GM21619 (cell line): ENCODE results near the gene SCRN2.

Experiments used
- ATAC-seq: cut with Tn5 transposase; IDR thresholded peaks from one replicate; pipeline ENCODE4 v1.9.1; 2021; ENCODE audit not compliant: unreplicated experiment

The SCRN2 gene

DNA sequence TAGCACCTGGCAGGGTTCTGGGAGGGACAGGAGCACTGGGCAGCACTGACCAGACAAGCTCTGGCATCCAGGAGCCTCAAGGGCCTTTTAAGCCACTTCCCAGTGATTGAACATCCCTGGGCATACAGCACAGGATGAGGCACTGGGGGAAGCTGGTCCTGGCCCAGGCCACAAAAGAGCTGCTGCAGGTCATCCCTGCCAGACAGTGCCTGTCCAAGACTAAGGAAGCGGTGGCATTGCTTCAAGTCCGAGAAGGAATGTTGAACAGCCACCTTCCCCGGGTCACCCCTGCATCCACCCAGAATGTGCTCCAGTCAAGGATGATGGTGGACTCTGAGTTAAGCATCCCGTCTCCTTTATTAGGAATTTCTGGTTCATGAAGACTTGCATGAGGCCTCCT, 18.3 kb downstream of the SCRN2 start:
- no peak for ATAC-seq

DNA sequence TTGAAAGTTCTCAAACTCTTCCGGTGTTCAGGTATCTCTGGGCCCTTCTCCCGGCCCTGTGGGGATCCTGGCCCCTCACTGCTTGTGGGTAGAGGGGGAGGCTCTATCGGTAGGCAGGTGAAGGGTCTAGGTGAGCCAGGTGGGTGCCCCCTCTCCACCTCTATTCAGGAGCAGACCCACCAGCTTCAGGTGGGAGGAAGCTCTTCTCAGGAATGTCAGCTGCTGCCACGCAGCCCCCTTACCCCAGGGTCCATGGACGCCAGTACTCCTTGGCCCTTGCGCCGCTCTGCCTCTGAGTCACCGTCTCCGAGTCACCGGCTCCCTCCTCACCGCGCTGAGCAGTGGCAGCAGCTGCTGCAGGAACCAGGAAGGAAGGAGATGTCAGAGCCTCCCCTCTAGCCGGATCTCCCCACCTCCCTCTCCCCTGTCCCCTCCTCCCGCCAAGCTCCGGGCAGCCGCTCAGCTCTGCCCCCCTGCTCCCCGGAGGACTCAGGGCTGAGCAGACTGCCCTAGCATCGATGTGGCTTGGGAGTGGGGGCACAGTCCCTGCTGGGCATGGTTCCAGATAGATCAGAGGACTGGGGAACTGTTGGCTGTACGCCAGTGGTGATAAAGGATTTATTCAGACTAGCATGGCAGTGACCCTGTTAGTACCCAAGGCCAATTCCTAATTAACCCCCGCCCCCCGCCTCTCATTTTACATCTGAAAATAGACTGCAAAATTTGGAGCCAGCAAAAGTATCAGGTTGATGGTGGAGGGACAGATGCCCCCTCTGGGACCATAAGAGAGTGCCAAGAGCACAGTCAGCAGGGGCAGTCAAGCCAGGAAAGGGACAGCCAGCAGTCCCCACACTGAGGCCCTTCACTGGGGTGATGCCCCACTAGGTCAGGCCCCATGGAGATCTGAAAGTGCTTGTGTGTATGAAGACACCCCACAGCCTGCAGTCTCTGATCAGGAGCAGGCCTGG, 19.4 kb downstream of the SCRN2 start, which contains the start of gene OSBPL7:
Gene OSBPL7 (minus strand): TSS at position 371 of the 968 bp plus-strand sequence. CDS start 1,516 bp downstream, outside the sequence.
- ATAC-seq: peak; percentile 86

DNA sequence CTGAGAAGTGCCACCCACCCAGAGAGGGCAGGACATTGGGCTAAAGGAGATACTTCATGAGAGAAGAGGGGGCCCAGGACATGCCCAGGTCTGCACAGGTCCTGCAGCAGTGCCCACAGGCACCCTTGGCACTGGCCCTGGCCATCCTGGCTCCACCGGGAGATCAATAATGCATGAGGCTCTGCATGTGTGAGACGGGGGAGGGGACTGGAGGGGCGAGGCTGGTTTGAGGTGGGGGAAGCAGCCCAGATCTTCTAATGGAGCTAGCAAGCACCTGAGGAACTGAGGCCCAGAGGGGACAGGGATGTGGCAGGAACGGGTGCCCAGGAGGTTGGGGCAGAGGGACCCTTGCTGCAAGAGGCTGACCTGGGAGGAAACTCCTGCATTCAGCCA, 20.0 kb downstream of the SCRN2 start:
- no peak for ATAC-seq

DNA sequence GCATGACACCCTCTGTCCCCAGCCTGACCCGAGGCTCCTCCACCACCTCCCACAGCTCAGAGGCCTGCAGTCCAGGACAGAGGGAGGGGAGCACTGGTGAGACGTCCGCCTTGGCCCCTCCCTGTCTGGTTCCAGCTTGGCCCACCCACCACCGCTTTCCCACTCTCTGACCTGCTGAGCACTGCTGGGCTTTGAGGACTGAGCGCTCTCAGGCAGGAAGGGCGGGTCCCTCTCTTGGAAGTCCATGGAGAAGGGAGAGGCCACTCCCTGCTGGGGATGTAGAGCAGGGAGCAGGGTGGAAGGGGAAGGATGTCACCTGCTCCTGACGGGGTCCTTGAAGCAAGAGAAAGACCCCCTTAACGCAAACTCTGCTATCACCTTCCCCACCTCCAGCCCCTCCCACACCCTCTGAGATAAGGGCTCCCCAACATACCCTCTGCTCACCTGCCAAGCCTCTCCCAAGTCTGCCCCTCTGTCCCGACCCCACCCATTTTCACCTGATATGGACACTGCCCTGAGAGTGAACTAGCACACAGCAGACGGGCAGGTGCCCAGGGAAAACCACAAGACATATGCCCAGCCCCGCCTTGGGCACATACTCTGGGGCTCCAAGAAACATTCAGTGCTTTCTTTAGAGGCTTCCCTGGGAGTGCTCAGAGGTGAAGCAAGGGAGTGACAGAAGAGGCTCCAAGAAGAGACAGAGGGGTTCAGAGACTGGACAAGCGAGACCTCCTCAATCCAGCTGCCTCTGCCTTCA, 20.9 kb downstream of the SCRN2 start:
- ATAC-seq: no peak

DNA sequence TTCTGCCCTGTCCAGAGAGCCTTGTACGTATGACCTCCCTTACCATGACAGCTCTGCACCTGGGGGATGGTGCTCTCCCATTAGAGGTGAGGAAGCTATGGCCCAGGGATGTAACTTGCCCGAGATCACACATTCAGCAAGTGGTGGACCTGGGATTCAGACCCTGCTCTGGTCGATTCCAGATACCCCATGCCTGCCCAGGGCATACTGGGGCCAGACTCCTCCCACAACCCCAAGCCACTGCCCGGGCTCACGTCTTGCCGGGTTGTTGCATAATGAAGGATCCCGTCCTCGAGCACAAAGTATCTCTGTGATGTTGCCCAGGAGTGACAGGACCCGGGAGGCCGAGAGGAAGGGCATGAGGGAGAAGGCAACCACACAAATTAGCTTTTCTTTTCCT, 21.6 kb downstream of the SCRN2 start:
- no peak for ATAC-seq

DNA sequence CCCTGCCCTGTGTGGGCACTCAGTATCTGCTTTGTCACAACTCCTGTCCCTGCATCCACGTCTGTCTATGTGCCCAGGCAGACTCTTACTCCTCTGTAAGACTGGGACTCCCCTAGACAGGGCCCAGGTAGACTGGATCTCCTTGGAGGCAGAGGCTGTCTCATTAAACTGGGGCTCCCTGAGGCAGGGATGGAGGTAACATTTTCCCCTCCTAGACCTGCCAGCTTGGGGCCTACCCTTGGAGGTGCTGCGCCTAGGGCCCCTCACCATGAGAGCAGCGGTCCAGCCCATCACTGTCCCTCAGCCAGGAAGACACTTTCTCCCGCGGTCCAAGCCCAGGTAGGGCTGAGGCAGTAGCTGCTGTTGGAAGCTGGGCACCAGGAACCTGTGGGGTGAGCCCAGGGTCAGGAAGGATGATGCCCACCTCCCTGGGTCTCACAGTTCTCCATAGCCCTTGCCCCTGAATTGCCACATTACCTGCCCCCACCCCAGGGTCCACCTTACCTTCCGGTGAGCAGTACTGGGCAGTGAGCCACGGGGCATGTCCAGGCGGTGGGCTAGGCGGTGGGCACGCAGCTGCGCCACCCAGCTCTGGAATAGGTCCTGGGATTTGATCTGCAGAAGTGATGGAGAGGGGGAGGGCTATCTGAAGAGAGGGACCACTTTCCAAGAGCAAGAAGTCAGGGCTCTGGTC, 22.9 kb downstream of the SCRN2 start:
- ATAC-seq: no peak

DNA sequence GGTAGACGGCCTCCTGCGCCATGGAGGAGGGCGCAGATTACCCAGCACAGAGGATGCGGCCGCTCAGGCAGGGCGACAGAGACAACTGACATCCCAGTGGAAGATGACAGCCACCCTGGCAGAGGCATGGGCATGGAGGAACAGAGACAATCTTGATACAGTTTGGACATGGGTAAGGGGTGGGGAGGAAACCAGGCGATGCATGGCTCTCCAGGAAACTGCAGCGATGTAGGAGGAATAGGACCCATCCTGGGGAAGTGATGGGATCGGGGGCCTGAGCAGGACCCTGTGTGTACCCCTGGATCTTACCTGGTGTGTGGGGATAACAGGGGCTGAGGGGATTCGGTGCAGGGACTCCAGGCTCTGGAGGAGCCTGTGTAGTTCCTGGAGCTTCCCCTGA, 24.1 kb downstream of the SCRN2 start:
- ATAC-seq: no peak

DNA sequence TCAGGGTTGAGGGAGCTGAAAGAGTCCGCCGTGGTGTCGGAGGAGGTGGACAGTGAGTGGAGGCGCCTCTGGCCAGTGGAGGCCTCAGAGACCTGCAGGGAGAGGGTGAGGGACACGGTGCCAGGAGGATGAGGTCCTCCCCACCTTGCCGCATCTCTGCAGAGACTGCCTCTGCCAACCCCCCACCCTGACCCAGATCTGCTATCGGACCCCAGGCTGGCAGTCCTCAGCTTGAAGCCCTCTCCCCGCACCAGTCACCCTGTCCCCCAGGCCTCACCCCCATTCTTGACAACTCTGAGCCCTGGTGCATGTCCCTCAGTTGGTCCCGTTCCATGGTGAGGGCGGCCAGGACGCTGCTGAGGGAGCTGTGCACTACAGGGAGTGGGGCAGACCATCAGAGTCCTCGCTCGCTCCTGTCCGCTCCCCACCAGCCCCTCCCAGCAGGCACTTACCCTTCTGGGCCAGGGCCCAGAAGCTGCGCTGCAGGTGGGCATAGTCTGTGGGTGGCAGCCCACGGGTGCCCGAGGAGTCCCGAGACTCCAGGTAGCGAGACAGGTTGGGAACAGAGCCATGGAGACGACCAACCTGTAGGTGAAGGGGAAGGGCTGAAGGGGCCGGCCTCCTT, 24.9 kb downstream of the SCRN2 start:
- ATAC-seq: no peak

DNA sequence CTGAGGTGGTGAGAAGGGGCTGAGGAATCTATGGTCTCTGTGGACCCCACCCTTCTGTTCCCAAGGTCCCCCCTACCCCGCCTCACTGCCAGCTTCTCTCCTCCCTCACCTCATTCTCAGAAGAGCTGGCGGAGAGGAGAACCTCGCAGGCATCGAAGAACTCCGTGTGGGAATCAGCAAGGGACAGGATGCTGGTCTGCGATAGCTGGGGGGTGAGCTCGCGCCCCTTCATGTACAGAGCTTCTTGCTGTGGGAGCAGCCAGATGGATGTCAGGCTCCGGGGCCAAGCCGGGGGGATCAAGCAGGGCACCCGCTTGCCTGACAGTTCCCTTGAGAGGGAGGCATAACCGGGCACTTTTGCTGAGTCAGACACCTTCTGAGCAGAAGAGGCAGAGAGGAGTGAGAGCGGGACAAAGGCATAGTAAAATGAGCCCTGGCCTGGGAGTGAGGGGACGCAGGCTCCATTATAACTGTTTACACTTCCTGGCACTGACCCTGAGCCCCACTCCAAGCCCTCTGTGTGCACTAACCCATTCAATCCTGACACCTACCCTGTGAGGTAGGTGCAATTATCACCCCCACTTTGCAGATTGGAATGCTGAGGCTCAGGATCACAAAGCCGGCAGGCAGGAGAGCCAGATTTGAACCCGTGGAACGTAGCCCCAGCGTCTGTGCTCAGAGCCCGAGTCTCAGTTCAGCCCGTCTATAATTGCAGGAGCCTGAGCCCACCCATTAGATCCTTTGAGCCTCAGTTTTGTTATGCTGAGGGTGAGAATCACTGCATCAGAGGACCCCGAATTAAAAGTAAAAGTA, 25.8 kb downstream of the SCRN2 start:
- no peak for ATAC-seq

DNA sequence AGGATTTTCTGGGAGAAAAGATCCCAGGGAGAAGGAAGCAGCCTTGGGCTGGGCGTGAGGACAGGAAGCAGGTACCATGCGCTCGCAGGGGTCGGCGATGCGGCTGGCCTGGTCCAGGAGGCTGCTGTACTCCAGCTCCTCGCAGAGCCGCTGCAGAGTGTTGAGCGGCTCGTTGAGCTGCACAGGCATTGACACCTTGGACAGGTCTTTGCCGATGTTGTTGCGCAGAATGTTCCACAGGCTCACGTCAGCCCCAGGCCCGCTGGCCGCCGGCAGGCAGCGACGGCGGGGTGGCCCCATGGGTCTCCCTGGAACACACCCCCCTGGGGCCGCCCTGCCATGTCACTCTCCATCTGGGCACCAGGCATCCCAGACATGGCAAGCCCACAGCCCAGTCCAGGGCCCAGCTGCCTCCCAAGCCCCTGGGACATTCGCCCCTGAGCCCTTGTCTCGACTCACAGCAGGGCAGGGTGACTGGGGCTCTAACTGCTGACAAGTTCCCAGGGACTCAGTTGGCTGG, 27.5 kb downstream of the SCRN2 start:
- ATAC-seq: no peak

DNA sequence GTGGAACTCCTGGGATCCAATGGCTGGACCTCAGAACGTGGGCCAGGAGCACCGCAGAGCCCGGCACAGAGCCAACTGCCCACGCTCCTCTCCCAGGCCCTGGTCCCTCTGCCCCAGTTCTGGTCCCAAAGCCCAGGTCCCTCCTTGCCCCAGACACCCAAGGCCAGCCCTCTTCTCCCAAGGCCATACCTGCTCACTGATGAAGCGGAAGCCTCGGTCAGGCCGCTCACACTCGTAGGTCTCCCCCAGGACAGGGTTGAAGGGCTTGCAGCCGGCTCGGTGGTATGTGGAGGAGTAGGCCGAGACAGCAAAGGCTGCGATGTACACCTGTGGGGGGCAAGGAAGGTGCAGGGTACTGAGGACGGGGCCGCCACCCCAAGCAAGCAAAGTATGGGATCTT, 28.0 kb downstream of the SCRN2 start:
- no peak for ATAC-seq

DNA sequence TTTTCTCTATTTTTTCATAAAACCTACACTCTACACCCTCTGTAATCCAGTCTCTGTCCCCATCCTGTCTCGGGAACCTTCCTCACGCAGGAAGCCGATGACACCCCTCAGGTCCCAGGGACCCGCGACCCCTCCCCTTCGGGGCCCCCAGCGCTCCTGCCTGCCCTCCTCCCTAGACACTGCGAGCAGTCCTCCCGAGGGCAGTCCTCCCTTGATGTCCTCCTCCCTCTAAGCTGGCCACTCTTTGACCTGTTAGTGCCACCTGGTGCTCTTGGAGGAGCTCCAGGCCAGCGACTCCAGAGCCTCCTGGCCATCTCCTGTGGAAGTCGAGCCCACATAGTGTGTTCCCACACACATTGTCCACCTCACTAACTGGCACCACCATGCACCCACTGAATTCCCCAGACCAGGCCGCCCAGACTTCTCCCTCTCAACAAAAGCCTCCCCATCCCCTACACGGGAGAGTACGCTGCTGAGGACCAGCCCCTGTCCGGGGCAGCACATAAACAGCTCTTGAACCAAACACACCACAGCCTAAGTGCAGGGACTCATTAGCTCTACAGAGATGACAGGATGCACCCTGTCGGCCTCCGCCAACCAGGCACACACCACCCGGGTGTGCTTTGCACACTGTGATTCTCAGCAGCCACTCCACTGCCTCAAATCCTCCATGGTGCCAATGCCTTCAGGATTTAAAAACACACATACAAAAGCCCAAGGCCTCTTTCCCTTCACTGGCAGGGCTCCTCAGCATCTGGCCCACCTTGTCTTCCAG, 28.7 kb downstream of the SCRN2 start:
- no peak for ATAC-seq

DNA sequence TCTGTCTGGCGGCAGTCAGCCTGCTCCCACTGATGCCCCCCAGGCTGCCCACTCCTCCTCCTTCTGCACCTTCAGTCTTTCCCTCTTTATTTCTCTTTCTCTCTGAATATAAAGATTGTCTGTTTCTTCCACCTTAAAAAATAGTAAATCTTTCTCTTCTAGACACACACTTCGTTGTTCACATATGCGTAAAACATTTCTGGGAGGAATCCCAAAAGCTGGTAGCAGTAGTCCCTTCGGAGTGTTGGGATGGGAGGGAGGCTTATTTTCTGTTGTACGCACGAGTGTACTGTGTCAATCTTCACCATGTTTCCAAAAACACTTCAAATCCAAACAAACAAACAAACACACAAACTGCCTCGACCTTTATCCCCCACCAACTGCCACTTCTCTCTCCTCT, 29.4 kb downstream of the SCRN2 start:
- ATAC-seq: no peak

DNA sequence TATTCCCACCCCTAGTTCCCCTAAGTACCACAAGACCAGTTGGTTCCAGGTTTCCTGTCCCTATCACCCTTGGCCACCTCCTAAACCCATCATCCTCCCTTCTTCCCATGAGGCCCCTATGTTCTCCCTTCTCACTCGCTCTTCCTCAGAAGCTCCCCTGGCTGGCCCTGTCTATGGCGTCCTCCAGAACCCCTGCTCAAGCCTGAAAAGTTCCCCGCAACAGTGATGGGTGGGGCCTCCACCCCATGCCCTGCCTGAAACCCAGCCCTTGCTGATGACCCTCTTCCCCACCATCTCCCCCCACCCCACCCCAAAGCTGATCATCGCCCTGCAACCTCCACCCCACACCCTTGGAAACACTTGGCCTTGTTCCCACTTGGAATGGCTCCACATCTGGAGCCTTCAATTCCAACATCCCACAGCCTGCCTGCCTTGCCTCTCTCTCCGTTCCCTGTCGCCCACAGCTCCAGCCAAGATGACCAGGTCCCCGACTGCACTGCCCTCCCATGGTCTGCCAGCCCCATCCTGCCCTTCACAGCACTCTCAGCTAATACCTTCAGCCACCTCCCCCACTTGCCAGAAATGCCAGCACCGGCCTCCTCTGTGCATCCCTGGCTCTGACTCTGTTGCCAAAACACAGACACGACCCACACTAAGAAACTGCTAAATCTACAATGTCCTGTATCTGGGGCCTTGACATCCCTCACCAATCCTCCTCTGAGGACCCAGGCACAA, 30.0 kb downstream of the SCRN2 start:
- ATAC-seq: no peak

DNA sequence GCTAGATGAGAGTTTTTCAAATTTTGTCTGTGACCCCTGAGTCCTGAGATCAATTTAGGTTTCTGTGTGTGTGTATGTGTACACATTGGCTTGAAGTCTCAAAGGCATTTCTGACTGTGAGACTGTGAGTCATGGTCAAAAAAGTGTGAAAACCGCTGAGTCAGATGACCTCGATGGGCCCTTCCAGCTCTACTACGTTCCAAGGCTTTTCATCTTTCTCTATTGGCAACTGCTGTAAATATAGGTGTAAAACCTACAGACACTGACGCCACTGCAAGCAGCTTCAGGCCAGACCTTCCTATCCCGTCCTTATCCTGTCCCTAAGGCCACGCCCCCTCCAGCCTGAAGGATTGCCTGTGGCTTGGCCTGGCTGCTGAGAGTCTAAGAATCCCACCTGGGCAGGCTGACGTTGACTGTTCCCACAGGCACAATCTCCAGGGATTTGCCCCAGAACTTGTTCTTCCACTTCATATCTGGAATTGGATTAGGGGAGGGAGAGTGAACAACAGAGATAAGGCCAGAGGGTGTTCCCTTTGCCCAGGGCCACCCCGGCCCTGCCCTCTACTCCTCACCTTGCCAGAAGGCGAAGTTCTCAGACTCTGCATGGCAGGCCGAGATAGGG, 30.8 kb downstream of the SCRN2 start:
- ATAC-seq: no peak

DNA sequence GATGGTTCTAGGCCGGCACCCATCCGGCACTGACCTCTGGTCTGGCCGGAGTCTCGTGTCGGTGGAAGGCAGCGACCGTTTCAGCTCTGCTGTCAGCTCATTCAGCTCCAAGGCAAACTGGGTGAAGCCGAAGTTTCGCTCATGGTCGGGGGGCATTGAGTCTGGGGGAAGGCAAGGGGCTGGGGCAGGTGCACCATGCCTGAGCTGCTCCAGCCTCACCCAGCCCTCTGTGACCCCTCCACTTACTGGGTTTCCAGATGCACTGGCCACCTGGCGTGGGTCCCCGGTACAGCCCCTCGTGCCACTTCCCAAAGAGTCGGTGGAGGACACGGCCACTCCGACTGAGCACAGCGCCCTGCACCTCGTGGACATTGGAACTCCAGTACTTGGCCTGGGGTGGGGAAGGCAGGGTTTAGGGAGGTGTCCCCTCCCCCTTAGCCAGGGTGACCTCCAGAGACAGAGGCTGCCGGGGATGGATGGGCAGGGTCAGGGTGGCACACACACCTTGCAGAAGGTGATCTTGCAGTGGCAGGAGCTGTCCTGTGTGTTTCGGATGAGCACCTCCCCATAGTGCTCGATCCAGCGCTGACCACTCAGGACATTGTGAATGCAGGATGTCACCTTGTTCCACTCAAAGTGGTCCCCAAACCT, 32.1 kb downstream of the SCRN2 start:
- no peak for ATAC-seq

DNA sequence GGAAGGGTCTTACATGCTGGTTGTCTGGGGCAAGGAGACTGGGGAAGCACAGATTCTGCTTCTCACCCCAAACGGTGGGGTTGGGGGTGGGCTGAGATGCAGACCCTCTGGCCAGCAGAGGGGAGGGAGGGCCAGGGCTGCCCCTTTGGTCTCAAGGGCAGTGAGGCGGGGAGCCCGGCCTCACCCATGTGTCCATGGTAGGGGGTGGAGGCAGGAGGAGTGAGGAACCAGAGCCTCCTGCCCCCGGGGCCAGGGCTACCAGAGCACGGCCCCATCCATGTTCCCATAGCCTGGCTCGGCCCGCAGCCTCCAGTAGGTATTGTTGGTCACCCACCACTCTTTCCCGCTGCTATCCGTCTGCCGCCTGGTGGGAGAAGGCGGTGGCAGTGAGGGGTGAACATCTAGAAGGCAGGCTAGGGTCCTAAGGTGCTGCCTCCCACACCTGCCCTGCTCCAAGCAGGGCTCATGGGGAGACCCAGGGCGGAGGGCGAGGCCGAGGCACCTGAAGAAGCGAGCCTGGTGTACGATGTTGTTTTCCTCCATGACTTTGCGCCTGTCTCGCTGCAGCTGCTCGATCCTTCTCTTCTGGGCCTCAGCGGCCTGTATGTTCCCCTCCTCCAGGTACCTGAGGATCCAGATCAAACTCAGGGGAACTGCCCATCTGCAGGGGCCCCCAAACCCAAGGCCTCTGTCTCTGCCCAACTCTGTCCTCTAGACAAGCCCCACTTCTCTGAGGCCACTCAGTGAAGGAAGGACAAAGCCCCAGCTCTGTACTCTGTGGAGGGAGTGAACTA, 32.8 kb downstream of the SCRN2 start:
- no peak for ATAC-seq
